ENCODE measurements around the gene FAM200A.

DNA sequence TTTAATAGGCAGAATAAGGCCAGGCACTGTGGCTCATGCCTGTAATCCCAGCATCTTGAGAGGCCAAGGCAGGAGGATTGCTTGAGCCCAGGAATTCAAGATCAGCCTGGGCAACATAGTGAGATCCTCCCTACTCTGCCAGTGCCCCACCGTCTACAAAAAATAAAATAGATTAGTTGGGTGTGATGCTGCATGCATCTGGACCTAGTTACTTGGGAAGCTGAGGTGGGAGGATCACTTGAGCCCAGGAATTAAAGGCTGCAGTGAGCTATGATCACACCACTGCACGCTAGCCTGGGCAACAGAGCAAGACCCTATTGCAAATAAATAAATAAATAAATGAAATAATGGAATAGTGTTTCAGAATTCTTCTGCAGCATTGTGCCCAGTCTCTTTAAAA is 16.2 kb downstream of the FAM200A start:
- TF ChIP-seq, protein P1, sequence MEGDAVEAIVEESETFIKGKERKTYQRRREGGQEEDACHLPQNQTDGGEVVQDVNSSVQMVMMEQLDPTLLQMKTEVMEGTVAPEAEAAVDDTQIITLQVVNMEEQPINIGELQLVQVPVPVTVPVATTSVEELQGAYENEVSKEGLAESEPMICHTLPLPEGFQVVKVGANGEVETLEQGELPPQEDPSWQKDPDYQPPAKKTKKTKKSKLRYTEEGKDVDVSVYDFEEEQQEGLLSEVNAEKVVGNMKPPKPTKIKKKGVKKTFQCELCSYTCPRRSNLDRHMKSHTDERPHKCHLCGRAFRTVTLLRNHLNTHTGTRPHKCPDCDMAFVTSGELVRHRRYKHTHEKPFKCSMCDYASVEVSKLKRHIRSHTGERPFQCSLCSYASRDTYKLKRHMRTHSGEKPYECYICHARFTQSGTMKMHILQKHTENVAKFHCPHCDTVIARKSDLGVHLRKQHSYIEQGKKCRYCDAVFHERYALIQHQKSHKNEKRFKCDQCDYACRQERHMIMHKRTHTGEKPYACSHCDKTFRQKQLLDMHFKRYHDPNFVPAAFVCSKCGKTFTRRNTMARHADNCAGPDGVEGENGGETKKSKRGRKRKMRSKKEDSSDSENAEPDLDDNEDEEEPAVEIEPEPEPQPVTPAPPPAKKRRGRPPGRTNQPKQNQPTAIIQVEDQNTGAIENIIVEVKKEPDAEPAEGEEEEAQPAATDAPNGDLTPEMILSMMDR (optimal IDR thresholded peaks at IDR 0.05 in 1 of 3, IDR thresholded peaks at IDR 0.05 in 1 of 3, conservative IDR thresholded peaks at IDR 0.05 in 1 of 3; ENCODE audit: extremely low read depth in 1 of 3, insufficient read depth in 2 of 3, low read length in 3 of 3) = no peak
- TF ChIP-seq EZH2 (IDR thresholded peaks at IDR 0.05; ENCODE audit: low read length) = no peak
